Measurements from ENCODE around the gene ACSS3.

The ACSS3 gene

GRCh38 chr12:81080431-81080983, 2.6 kb downstream of the ACSS3 start:
- Mint-ChIP-seq H3K36me3 (ENCODE audit: low read depth) (no peaks in the 10 kb centered on the region), H3K4me3 (peak overlapping the region; percentile 39 to 94 (median 91)), H3K9me3 (no peaks in the 10 kb centered on the region), H3K27ac (peak overlapping the region; percentile 85 to 90 (median 86)), H3K4me1 (peaks cover 51% of the 10 kb centered on the region), H3K27me3 (ENCODE audit: low read depth) (peaks cover 4% of the 10 kb centered on the region)
- TF ChIP-seq, protein P1, sequence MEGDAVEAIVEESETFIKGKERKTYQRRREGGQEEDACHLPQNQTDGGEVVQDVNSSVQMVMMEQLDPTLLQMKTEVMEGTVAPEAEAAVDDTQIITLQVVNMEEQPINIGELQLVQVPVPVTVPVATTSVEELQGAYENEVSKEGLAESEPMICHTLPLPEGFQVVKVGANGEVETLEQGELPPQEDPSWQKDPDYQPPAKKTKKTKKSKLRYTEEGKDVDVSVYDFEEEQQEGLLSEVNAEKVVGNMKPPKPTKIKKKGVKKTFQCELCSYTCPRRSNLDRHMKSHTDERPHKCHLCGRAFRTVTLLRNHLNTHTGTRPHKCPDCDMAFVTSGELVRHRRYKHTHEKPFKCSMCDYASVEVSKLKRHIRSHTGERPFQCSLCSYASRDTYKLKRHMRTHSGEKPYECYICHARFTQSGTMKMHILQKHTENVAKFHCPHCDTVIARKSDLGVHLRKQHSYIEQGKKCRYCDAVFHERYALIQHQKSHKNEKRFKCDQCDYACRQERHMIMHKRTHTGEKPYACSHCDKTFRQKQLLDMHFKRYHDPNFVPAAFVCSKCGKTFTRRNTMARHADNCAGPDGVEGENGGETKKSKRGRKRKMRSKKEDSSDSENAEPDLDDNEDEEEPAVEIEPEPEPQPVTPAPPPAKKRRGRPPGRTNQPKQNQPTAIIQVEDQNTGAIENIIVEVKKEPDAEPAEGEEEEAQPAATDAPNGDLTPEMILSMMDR (IDR thresholded peaks at IDR 0.05; ENCODE audit: unreplicated experiment in 3 of 3) = no peak

DNA sequence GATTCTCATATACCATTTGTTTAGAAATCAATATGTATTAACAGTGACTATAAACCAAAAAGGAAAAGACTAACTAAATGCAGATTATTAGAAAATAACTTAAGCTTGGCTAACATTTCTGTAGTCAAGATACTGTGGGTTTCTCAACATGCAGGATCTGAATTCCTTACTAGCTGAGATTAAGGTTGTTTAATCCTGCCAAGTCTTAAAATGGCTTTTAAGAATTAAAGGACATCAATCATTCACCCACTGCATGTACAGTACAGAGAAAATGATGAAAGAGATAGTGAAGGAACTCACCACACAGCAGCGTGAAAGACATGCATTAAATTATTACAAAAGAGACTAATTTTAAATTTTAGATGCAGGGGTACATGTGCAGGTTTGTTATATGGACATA, 3.8 kb downstream of the ACSS3 start:
- no peak overlapping the region for H3K4me3 Mint-ChIP-seq
- TF ChIP-seq, protein P1 (IDR thresholded peaks at IDR 0.05; ENCODE audit: unreplicated experiment in 3 of 3) = no peak
- no peaks in the 10 kb centered on the region for H3K9me3 Mint-ChIP-seq
- no peak overlapping the region for H3K27ac Mint-ChIP-seq
- no peaks in the 10 kb centered on the region for H3K36me3 Mint-ChIP-seq (ENCODE audit: low read depth)
- H3K27me3 Mint-ChIP-seq (ENCODE audit: low read depth) = peaks cover 4% of the 10 kb centered on the region
- peaks cover 51% of the 10 kb centered on the region for H3K4me1 Mint-ChIP-seq

- Mint-ChIP-seq H3K4me1 (peaks cover 43% of the 10 kb centered on the region), H3K9me3 (no peaks in the 10 kb centered on the region), H3K27me3 (ENCODE audit: low read depth) (no peaks in the 10 kb centered on the region), H3K27ac (no peak overlapping the region), H3K4me3 (no peak overlapping the region), H3K36me3 (ENCODE audit: low read depth) (no peaks in the 10 kb centered on the region)
- TF ChIP-seq, protein P1 (IDR thresholded peaks at IDR 0.05; ENCODE audit: unreplicated experiment in 3 of 3) = no peak
These were observed 5.1 kb downstream of the ACSS3 start for GRCh38 chr12:81083018-81083417.

GRCh38 chr12:81083906-81084513, 6.1 kb downstream of the ACSS3 start:
- Mint-ChIP-seq H3K4me3 (no peak overlapping the region), H3K36me3 (ENCODE audit: low read depth) (no peaks in the 10 kb centered on the region), H3K27ac (no peak overlapping the region), H3K9me3 (no peaks in the 10 kb centered on the region), H3K27me3 (ENCODE audit: low read depth) (no peaks in the 10 kb centered on the region), H3K4me1 (peaks cover 36% of the 10 kb centered on the region)
- TF ChIP-seq, protein P1 (IDR thresholded peaks at IDR 0.05; ENCODE audit: unreplicated experiment in 3 of 3) = no peak

GRCh38 chr12:81084811-81085350, 7.0 kb downstream of the ACSS3 start:
- peak overlapping the region in 1 of 3 experiments; percentile 7 for H3K27ac Mint-ChIP-seq
- no peaks in the 10 kb centered on the region for H3K9me3 Mint-ChIP-seq
- H3K4me1 Mint-ChIP-seq = peaks cover 34% of the 10 kb centered on the region
- no peaks in the 10 kb centered on the region for H3K27me3 Mint-ChIP-seq (ENCODE audit: low read depth)
- TF ChIP-seq, protein P1 (IDR thresholded peaks at IDR 0.05; ENCODE audit: unreplicated experiment in 3 of 3) = no peak
- H3K4me3 Mint-ChIP-seq = no peak overlapping the region
- H3K36me3 Mint-ChIP-seq (ENCODE audit: low read depth) = no peaks in the 10 kb centered on the region

DNA sequence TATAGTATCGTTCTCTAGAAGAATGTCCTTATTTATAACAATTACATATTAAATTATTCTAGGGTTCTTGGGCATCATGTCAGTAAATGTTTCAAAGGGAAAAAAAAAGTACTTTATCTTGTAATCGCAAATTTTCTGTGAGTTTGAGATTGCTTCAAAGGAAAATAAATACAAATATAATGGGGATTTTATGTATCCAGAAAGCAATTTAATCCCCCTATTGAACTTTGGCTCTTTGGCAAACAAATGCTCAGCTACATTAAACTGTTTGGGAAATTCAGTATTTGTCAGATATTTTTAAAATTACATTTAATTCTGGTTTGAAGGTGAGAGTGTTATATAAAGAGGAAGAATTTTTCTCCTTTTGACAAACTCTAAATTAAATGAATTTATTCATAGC, 8.0 kb downstream of the ACSS3 start:
- no peaks in the 10 kb centered on the region for H3K9me3 Mint-ChIP-seq
- TF ChIP-seq, protein P1 (IDR thresholded peaks at IDR 0.05; ENCODE audit: unreplicated experiment in 3 of 3) = no peak
- H3K4me1 Mint-ChIP-seq = peaks cover 24% of the 10 kb centered on the region
- H3K27me3 Mint-ChIP-seq (ENCODE audit: low read depth) = no peaks in the 10 kb centered on the region
- H3K27ac Mint-ChIP-seq = no peak overlapping the region
- H3K4me3 Mint-ChIP-seq = no peak overlapping the region
- no peaks in the 10 kb centered on the region for H3K36me3 Mint-ChIP-seq (ENCODE audit: low read depth)

Measured in nephron (organoid).